Fibroblast of the aortic adventitia (primary cell): ENCODE measurements around the gene TOPAZ1. TPM values are rescaled to one million over a fixed set of nuclear protein-coding genes. Genes with fewer than 3 reads are reported as not detected.
A peak's percentile ranks its signal among the peaks of the same experiment; 100 is the strongest.

Source experiments
- DNase-seq: peaks from one replicate; pipeline ENCODE4 v3.0.0-alpha.2; 2010; ENCODE audit warnings: low read depth
- H3K4me3 ChIP-seq: 2 replicates; pipeline ENCODE4 v1.5.1; 2011; ENCODE audit warnings: low read depth, mild to moderate bottlenecking, control low read depth, low read length, moderate library complexity
- total RNA-seq: library from RNA; depleted of rRNA; stranded (reverse); fragments of >200 nt; gene quantifications from 2 replicates; pipeline ENCODE4 v1.2.3, GENCODE V29; 2012; ENCODE audit warnings: low replicate concordance
- TF ChIP-seq, protein P1 (sequence below): IDR thresholded peaks from 2 replicates; pipeline ENCODE4 v1.5.1; 2011; ENCODE audit warnings: mild to moderate bottlenecking, low read length, control low read depth, inconsistent platforms; ENCODE audit not compliant: insufficient read depth

TOPAZ1 gene
- total RNA-seq, 1 donor, result not detected

DNA sequence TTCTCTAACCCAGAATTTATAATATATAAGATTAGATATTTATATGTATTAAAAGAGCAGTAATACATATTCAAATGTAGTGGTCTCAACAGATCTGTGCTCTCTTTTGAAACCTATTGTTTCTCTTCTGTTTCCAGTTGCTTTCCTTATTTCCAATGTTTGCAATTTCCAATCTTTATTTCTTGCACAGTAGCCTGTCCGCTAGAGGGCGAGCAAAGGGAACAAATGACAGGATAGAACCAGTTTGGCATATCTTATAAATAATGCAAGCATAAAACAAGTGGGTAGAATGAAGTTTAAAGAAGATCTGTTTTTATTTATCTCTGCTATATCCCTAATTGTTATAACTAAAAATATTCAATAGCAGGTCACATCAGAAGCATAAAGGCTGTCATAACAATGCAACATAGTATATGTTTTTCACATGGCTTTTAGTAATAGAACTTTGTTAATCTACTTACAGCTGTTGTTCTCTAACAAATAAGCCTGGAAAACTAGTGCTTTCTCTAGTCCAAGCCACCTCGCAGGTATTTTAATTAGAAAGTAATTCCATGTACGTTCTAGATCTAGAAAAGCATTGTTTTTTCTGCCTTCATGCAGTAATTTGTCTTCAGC lies 81.8 kb downstream of the TOPAZ1 start:
- TF ChIP-seq, protein P1, sequence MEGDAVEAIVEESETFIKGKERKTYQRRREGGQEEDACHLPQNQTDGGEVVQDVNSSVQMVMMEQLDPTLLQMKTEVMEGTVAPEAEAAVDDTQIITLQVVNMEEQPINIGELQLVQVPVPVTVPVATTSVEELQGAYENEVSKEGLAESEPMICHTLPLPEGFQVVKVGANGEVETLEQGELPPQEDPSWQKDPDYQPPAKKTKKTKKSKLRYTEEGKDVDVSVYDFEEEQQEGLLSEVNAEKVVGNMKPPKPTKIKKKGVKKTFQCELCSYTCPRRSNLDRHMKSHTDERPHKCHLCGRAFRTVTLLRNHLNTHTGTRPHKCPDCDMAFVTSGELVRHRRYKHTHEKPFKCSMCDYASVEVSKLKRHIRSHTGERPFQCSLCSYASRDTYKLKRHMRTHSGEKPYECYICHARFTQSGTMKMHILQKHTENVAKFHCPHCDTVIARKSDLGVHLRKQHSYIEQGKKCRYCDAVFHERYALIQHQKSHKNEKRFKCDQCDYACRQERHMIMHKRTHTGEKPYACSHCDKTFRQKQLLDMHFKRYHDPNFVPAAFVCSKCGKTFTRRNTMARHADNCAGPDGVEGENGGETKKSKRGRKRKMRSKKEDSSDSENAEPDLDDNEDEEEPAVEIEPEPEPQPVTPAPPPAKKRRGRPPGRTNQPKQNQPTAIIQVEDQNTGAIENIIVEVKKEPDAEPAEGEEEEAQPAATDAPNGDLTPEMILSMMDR, result peak; percentile 84
- peak; percentile 82 for DNase-seq

DNA sequence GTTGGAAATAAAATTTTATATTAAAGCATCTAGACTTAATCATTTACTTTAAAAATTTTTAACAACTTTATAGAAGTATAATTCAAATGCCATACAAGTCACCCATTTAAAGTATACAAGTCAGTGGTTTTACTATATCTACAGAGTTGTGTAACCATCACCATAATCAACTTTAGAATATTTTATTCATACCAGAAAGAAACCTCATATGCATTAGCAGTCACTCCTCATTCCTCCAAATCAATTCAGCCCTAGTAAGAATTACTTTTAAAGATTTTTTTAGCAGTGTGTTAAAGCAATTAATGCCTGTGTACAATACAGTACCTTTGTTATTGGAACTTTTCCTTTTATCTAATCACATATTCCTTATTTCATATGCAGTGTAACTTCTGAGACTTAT lies 82.9 kb downstream of the TOPAZ1 start:
- DNase-seq, result no peak
- H3K4me3 ChIP-seq, result no peak overlapping the region
- TF ChIP-seq, protein P1, result no peak

More for the DNA sequence above, 81.8 kb downstream of the TOPAZ1 start:
- no peak overlapping the region for H3K4me3 ChIP-seq

DNA sequence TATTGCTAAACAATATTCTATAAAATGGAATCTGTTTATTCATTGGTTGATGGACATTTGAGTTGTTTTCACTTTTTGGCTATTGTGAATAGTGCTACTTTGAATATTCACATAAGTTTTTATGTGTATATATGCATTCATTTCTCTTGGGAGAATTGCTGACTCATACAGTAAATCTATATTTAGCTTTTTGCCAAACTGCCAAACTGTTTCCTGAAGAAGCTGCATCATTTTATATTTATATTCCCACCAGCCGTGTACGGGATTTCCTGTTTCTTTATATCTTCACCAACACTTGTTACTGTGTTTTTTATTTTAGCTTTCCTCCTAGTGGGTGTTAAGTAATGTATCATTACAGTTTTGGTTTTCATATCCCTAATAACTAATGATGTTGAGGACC lies 84.3 kb downstream of the TOPAZ1 start:
- peak; percentile 42 for DNase-seq
- TF ChIP-seq, protein P1, result no peak
- H3K4me3 ChIP-seq, result no peak overlapping the region

DNA sequence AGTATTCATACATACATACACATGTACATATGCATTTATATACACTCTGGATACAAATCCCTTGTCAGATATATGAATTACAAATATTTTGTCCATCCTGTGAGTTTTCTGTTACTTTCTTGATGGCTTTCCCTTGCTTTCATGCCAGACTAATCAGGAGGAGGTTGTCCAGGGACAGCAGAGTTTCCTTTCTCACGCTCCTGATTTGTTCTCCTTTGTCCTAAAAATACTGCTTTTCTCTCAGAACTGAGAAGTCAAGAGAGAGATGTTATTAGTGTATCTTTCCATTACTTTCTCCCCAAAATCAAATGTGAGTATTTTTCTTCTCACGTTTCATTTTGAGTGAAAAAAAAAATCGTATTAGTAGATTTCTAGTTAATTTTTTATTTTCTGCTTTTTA lies 84.8 kb downstream of the TOPAZ1 start:
- H3K4me3 ChIP-seq, result no peak overlapping the region
- TF ChIP-seq, protein P1, result no peak
- DNase-seq, result no peak

DNA sequence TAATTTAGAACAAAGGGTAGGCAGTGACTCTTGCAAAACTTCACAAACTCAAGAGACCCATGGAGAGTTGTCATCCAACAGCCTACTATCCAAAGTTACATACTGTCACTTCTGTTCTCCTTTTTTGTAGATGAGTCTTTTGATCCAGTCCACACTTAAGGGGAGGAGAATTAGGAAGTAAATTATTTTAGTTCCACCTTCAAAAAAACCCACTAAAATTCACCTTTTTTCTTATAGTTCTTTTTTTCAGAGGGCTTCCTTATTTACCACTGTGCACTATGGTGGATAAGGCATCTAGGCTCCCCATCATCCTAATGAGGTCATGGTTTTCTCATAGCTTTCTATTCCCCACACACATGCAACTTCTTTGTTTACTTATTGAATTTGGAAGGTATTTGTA lies 88.3 kb downstream of the TOPAZ1 start:
- TF ChIP-seq, protein P1, result no peak
- no peak overlapping the region for H3K4me3 ChIP-seq
- DNase-seq, result no peak

DNA sequence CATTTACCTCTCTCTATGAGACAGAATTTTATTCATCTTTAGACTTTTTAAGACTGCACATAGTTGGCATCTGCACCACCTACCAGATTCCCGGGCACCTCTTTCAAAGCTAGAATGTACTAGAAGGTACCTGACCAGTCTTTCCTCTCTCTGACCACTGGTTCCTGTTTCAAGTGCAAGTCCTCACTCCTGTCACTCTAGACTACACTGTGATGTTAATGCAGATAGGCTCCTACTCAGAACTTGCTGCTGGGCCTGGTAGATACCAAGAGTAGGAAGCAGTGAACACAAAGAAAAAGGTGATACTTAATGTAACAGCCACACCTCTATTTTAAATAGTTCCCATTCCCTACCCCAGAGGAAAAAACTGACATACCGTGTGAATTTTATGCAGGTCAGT lies 88.8 kb downstream of the TOPAZ1 start:
- no peak overlapping the region for H3K4me3 ChIP-seq
- no peak for DNase-seq
- TF ChIP-seq, protein P1, result no peak

DNA sequence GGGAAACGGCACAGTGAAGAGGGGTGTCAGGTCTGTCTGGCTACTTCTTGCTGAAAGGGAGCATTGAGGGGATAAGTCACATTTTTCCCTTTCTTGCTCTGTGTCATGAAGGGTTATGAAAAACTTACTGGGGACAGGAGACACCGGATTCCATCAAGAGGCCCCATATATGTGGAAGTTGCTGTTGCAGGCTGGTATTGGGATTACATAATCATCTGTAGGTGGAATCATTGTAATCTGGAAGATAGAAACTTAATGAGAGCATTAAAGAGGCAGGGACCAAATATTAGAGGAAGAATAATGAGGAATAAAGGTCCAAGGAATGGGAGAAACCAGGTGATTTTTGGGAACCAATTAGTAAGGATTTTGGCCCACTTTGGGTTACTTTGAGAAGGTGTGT lies 92.6 kb downstream of the TOPAZ1 start:
- TF ChIP-seq, protein P1, result no peak
- DNase-seq, result no peak
- H3K4me3 ChIP-seq, result no peak overlapping the region
